Mesenchymal stem cell (in vitro differentiated cells and primary cell): ENCODE measurements around the gene STK32C.

Source experiments
- DNase-seq: peaks from one replicate; pipeline ENCODE4 v3.0.0-alpha.2; 2013
- H2AFZ ChIP-seq: one replicate; pipeline ENCODE4 v1.6.1; 2013; ENCODE audit warnings: low read depth, mild to moderate bottlenecking, control low read depth, inconsistent platforms, low read length, moderate library complexity
- H2AK5ac ChIP-seq: 2 replicates; pipeline ENCODE4 v1.6.1; 2013; ENCODE audit warnings: low read length, moderate library complexity, mild to moderate bottlenecking, inconsistent platforms; ENCODE audit not compliant: severe bottlenecking
- H2BK120ac ChIP-seq: one replicate; pipeline ENCODE4 v1.6.1; 2013; ENCODE audit warnings: low read depth, mild to moderate bottlenecking, inconsistent platforms, low read length, moderate library complexity
- H2BK12ac ChIP-seq, 2 experiments: one replicate each; pipeline ENCODE4 v1.6.1; 2013; ENCODE audit warnings: inconsistent platforms in 2 of 2, low read length in 2 of 2, mild to moderate bottlenecking in 2 of 2, moderate library complexity in 2 of 2, control low read depth in 1 of 2
- H2BK15ac ChIP-seq: one replicate; pipeline ENCODE4 v1.6.1; 2013; ENCODE audit warnings: mild to moderate bottlenecking, low read depth, inconsistent platforms; ENCODE audit not compliant: poor library complexity, severe bottlenecking
- H2BK5ac ChIP-seq: 2 replicates; pipeline ENCODE4 v1.6.1; 2013; ENCODE audit warnings: low read depth, mild to moderate bottlenecking, low read length, control low read depth, inconsistent platforms; ENCODE audit not compliant: poor library complexity, severe bottlenecking
- H3K14ac ChIP-seq, 2 experiments: one replicate each; pipeline ENCODE4 v1.6.1; 2013; ENCODE audit warnings: inconsistent platforms in 2 of 2, low read length in 2 of 2, control low read depth in 1 of 2, mild to moderate bottlenecking in 1 of 2, moderate library complexity in 1 of 2
- H3K18ac ChIP-seq, 2 experiments: one replicate each; pipeline ENCODE4 v1.6.1; 2013; ENCODE audit warnings: inconsistent platforms in 2 of 2, low read length in 2 of 2, control low read depth in 1 of 2, low read depth in 1 of 2, mild to moderate bottlenecking in 1 of 2
- H3K23ac ChIP-seq, 2 experiments: one replicate each; pipeline ENCODE4 v1.6.1; 2013; ENCODE audit warnings: inconsistent platforms in 2 of 2, low read length in 2 of 2, mild to moderate bottlenecking in 2 of 2, moderate library complexity in 2 of 2, control low read depth in 1 of 2
- H3K27ac ChIP-seq: 2 replicates; pipeline ENCODE4 v1.5.1; 2013; ENCODE audit warnings: mild to moderate bottlenecking, moderate library complexity, low read length, control low read depth, inconsistent platforms; ENCODE audit not compliant: poor library complexity, severe bottlenecking
- H3K27me3 ChIP-seq, 2 experiments: 2 replicates each; pipeline versions ENCODE4 v1.6.1 to v1.7.0; 2013; ENCODE audit warnings: low read length in 2 of 2, mild to moderate bottlenecking in 2 of 2, moderate library complexity in 2 of 2, control low read depth in 1 of 2, inconsistent platforms in 1 of 2; ENCODE audit not compliant: control insufficient read depth in 1 of 2, insufficient read depth in 1 of 2
- H3K36me3 ChIP-seq, 2 experiments: 2 replicates each; pipeline versions ENCODE4 v1.6.1 to v1.7.0; 2013; ENCODE audit warnings: low read length in 2 of 2, control low read depth in 1 of 2, inconsistent platforms in 1 of 2, low read depth in 1 of 2, mild to moderate bottlenecking in 1 of 2; ENCODE audit not compliant: insufficient read depth in 2 of 2, control insufficient read depth in 1 of 2
- H3K4ac ChIP-seq, 2 experiments: one replicate each; pipeline ENCODE4 v1.6.1; 2013; ENCODE audit warnings: inconsistent platforms in 2 of 2, low read length in 2 of 2, mild to moderate bottlenecking in 2 of 2, moderate library complexity in 2 of 2, control low read depth in 1 of 2, low read depth in 1 of 2
- H3K4me1 ChIP-seq: 2 replicates; pipeline ENCODE4 v1.6.1; 2013; ENCODE audit warnings: low read depth, low read length, control low read depth; ENCODE audit not compliant: control insufficient read depth, insufficient read depth
- H3K4me2 ChIP-seq: 2 replicates; pipeline ENCODE4 v1.6.1; 2013; ENCODE audit warnings: low read length, mild to moderate bottlenecking, inconsistent platforms; ENCODE audit not compliant: poor library complexity, severe bottlenecking
- H3K4me3 ChIP-seq, 2 experiments: 2 replicates each; pipeline versions ENCODE4 v1.5.1 to v1.7.0; 2013; ENCODE audit warnings: low read length in 2 of 2, mild to moderate bottlenecking in 2 of 2, control low read depth in 1 of 2, low read depth in 1 of 2; ENCODE audit not compliant: insufficient read depth in 1 of 2
- H3K79me1 ChIP-seq: replicated peaks from 2 replicates; pipeline ENCODE4 v1.6.1; 2013; ENCODE audit warnings: mild to moderate bottlenecking, control low read depth, low read length, inconsistent platforms; ENCODE audit not compliant: poor library complexity, severe bottlenecking
- H3K9ac ChIP-seq: 2 replicates; pipeline ENCODE4 v1.7.0; 2013; ENCODE audit warnings: mild to moderate bottlenecking, low read length, moderate library complexity
- H3K9me3 ChIP-seq: 2 replicates; pipeline ENCODE4 v1.7.0; 2013; ENCODE audit warnings: mild to moderate bottlenecking, low read length; ENCODE audit not compliant: control insufficient read depth
- H4K8ac ChIP-seq: one replicate; pipeline ENCODE4 v1.6.1; 2013; ENCODE audit warnings: inconsistent platforms, mild to moderate bottlenecking, low read length, moderate library complexity
- H4K91ac ChIP-seq: one replicate; pipeline ENCODE4 v1.6.1; 2013; ENCODE audit warnings: mild to moderate bottlenecking, low read length, inconsistent platforms
- WGBS: methylation state at CpG from one replicate; pipeline ENCODE4 v1.1.7; 2013; ENCODE audit warnings: mixed read lengths; 5-methylcytosine and 5-hydroxymethylcytosine counted together

The STK32C gene

GRCh38 chr10:132299371-132300336, 8.1 kb downstream of the STK32C start:
- Histone ChIP-seq H3K4me2 (no peak overlapping the region), H3K27me3 (peaks cover 3 to 11% of the 10 kb centered on the region in 2 experiments), H2BK15ac (no peak overlapping the region), H3K4ac (no peak overlapping the region), H3K79me1 (peaks cover 33% of the 10 kb centered on the region), H2BK120ac (no peak overlapping the region), H3K14ac (no peak overlapping the region), H3K27ac (no peak overlapping the region), H3K18ac (no peak overlapping the region), H3K36me3 (no peaks in the 10 kb centered on the region), H3K9me3 (no peaks in the 10 kb centered on the region), H3K4me1 (peaks cover 3% of the 10 kb centered on the region), H3K23ac (no peak overlapping the region), H4K8ac (no peak overlapping the region), H4K91ac (no peak overlapping the region), H3K4me3 (no peak overlapping the region), H3K9ac (no peak overlapping the region), H2BK12ac (no peak overlapping the region), H2BK5ac (no peak overlapping the region), H2AK5ac (no peak overlapping the region), H2AFZ (no peak overlapping the region)
- DNase-seq = no peak
- 90% methylated on average over 34 of the region's 34 CpGs for WGBS

- Histone ChIP-seq H2AK5ac (no peak overlapping the region), H3K9ac (no peak overlapping the region), H3K27ac (no peak overlapping the region), H2BK120ac (no peak overlapping the region), H3K4me2 (no peak overlapping the region), H4K8ac (no peak overlapping the region), H2BK12ac (no peak overlapping the region), H3K4ac (no peak overlapping the region), H3K9me3 (no peaks in the 10 kb centered on the region), H3K4me1 (peaks cover 11% of the 10 kb centered on the region), H4K91ac (no peak overlapping the region), H3K27me3 (peaks cover 6% of the 10 kb centered on the region in 2 experiments), H3K14ac (no peak overlapping the region), H3K79me1 (peaks cover 30% of the 10 kb centered on the region), H3K36me3 (no peaks in the 10 kb centered on the region), H3K4me3 (no peak overlapping the region), H2BK5ac (no peak overlapping the region), H3K18ac (no peak overlapping the region), H2BK15ac (no peak overlapping the region), H3K23ac (peak overlapping the region in 1 of 2 experiments; percentile 49), H2AFZ (no peak overlapping the region)
- 81% methylated on average over 28 of the region's 28 CpGs for WGBS
- DNase-seq = no peak
These were observed 9.5 kb downstream of the STK32C start for GRCh38 chr10:132298038-132298881.

GRCh38 chr10:132297526-132297925, 10.2 kb downstream of the STK32C start:
- H2AK5ac ChIP-seq = no peak overlapping the region
- H4K91ac ChIP-seq = no peak overlapping the region
- no peak overlapping the region for H2BK5ac ChIP-seq
- H3K4ac ChIP-seq = no peak overlapping the region
- no peak overlapping the region for H3K23ac ChIP-seq
- H3K9ac ChIP-seq = no peak overlapping the region
- H3K36me3 ChIP-seq = no peaks in the 10 kb centered on the region
- H2BK12ac ChIP-seq = no peak overlapping the region
- H3K14ac ChIP-seq = no peak overlapping the region
- H2BK15ac ChIP-seq = no peak overlapping the region
- H4K8ac ChIP-seq = no peak overlapping the region
- H3K9me3 ChIP-seq = no peaks in the 10 kb centered on the region
- no peak overlapping the region for H3K4me3 ChIP-seq
- 69% methylated on average over 9 of the region's 9 CpGs for WGBS
- H3K79me1 ChIP-seq = peaks cover 34% of the 10 kb centered on the region
- DNase-seq = no peak
- H3K4me1 ChIP-seq = peaks cover 17% of the 10 kb centered on the region
- H3K4me2 ChIP-seq = no peak overlapping the region
- no peak overlapping the region for H3K18ac ChIP-seq
- H2BK120ac ChIP-seq = no peak overlapping the region
- peaks cover 6% of the 10 kb centered on the region in 2 experiments for H3K27me3 ChIP-seq
- H2AFZ ChIP-seq = no peak overlapping the region
- no peak overlapping the region for H3K27ac ChIP-seq
